ENCODE results near the gene TNK2. TPM values are rescaled to one million over a fixed set of nuclear protein-coding genes. Genes with fewer than 3 reads are reported as not detected.

Gene TNK2
- total and polyA plus RNA-seq, 2 of the 13 experiments (the other 11 are each of a cell fraction or from before 2014, with no cell fraction given) = 4.6 to 5.8 TPM

- H4K20me1 ChIP-seq (ENCODE audit: insufficient read depth, low read length) = no peaks in the 10 kb centered on the region
- intact Hi-C loops (cut with micrococcal nuclease; ENCODE audit: unreplicated experiment) (no loop called here), in situ Hi-C loops (cut with HindIII; ENCODE audit: extremely low pct_ligation_motif_present, low pct_unique_long_range_greater_than_20kb) (no loop called here)
- H3K4me1 ChIP-seq (ENCODE audit: insufficient read depth, low read length) = no peaks in the 10 kb centered on the region
- H3K9me3 ChIP-seq (ENCODE audit: low read length) = no peaks in the 10 kb centered on the region
- TF ChIP-seq SP4 (CRISPR knock-in tag; IDR thresholded peaks at IDR 0.05) (no peak), POLR2G (IDR thresholded peaks at IDR 0.05; ENCODE audit: low read depth, low read length) (no peak), ZNF510 (CRISPR knock-in tag; IDR thresholded peaks at IDR 0.05; ENCODE audit: low read depth) (no peak), SMYD3 (CRISPR knock-in tag; IDR thresholded peaks at IDR 0.05) (no peak), ZBTB44 (CRISPR knock-in tag; IDR thresholded peaks at IDR 0.05) (no peak), U2AF2 (IDR thresholded peaks at IDR 0.05; ENCODE audit: low read depth, low read length) (no peak), ZNF569 (CRISPR knock-in tag; IDR thresholded peaks at IDR 0.05; ENCODE audit: borderline replicate concordance) (no peak), FOXA3 (CRISPR knock-in tag; IDR thresholded peaks at IDR 0.05) (no peak), ZNF414 (CRISPR knock-in tag; IDR thresholded peaks at IDR 0.05) (no peak), ZNF770 (CRISPR knock-in tag; IDR thresholded peaks at IDR 0.05) (no peak), RBM22 (optimal IDR thresholded peaks at IDR 0.05; ENCODE audit: low read length) (no peak), ZNF768 (CRISPR knock-in tag; IDR thresholded peaks at IDR 0.05) (no peak), MYNN (CRISPR knock-in tag; IDR thresholded peaks at IDR 0.05; ENCODE audit: low read depth) (no peak), ZNF839 (CRISPR knock-in tag; IDR thresholded peaks at IDR 0.05; ENCODE audit: borderline replicate concordance) (no peak), REL (CRISPR knock-in tag; conservative IDR thresholded peaks at IDR 0.05) (no peak), FOSL2 (CRISPR knock-in tag; IDR thresholded peaks at IDR 0.05) (no peak), BHLHE40 (IDR thresholded peaks at IDR 0.05; ENCODE audit: low read length) (no peak), ZNF543 (CRISPR knock-in tag; IDR thresholded peaks at IDR 0.05) (no peak), ZNF33A (CRISPR knock-in tag; IDR thresholded peaks at IDR 0.05; ENCODE audit: borderline replicate concordance) (no peak)
- H2AFZ ChIP-seq (ENCODE audit: low read length) = no peak overlapping the region
- FAIRE-seq (no peak), ATAC-seq (no peak), DNase-seq (ENCODE audit: low spot score) (no peak)
- no peak overlapping the region for H3K4me3 ChIP-seq (replicated peaks in 1 of 3; ENCODE audit: insufficient read depth in 1 of 3, low read depth in 2 of 3, low read length in 3 of 3)
- H3K4me2 ChIP-seq (ENCODE audit: low read depth, low read length) = no peak overlapping the region
- H3K27ac ChIP-seq (ENCODE audit: extremely low read length, insufficient read depth, low read length) = no peak overlapping the region
- H3K36me3 ChIP-seq (replicated peaks in 1 of 2; ENCODE audit: control insufficient read depth in 1 of 2, insufficient read depth in 2 of 2, low read length in 2 of 2) = no peaks in the 10 kb centered on the region; a peak in 1 of 5 replicates
- H3K9ac ChIP-seq (ENCODE audit: insufficient read depth, low read depth, low read length) = no peak overlapping the region
- no peaks in the 10 kb centered on the region for H3K79me2 ChIP-seq (ENCODE audit: insufficient read depth, low read length)
- H3K27me3 ChIP-seq (ENCODE audit: control insufficient read depth in 1 of 2, insufficient read depth in 2 of 2, low read length in 2 of 2) = no peaks in the 10 kb centered on the region
- 88% methylated on average over 16 of the region's 16 CpGs for WGBS (ENCODE audit: low lambda C conversion rate)
- no TSS peak for BruUV-seq (replicated peaks)
- ChIA-PET POLR2A (no interaction called here), CTCF (ENCODE audit: low intra/inter-chr PET ratio, low total read pairs) (no interaction called here)
Observed at GRCh38 chr3:195879416-195880036, 28.8 kb downstream of the TNK2 start.
